Caco-2 (cell line): Measurements from ENCODE around the gene MYO7B. TPM values are rescaled to one million over a fixed set of nuclear protein-coding genes. Genes with fewer than 3 reads are reported as not detected.

Experiments
- BruUV-seq: library from RNA; stranded (reverse); fragments of 400-500 nt; replicated peaks from 2 replicates; lab custom pipeline; 2021; lab: Mats Ljungman, UMichigan
- CTCF ChIA-PET: fragments of 300-600 bp; sonication (Branson Sonifier 250); formaldehyde crosslinking; loops from one replicate; lab custom pipeline; 2022; ENCODE audit warnings: antibody characterized with exemption; lab: Charles Lee
- POLR2A ChIA-PET: fragments of 300-600 bp; sonication (Branson Sonifier 250); formaldehyde crosslinking; loops from one replicate; lab custom pipeline; 2022; ENCODE audit warnings: antibody characterized with exemption; lab: Charles Lee
- DNase-seq, 2 experiments: peaks; one replicate each; pipeline versions ENCODE4 v3.0.0 to v3.0.0-alpha.2; 2020 to 2022
- H3K27me3 ChIP-seq: replicated peaks from 2 replicates; pipeline ENCODE4 v1.6.0; 2011; ENCODE audit warnings: low read length; ENCODE audit not compliant: control insufficient read depth, insufficient read depth
- H3K36me3 ChIP-seq: 2 replicates; pipeline ENCODE4 v1.5.1; 2011; ENCODE audit warnings: low read length; ENCODE audit not compliant: control insufficient read depth, insufficient read depth
- H3K4me1 ChIP-seq: fragments of 250-450 bp; sonication (Bioruptor Pico); 2 replicates; pipeline ENCODE4 v1.5.1; 2020; ENCODE audit warnings: mild to moderate bottlenecking
- H3K4me3 ChIP-seq: 2 replicates; pipeline ENCODE4 v1.5.1; 2011; ENCODE audit warnings: low read depth, mild to moderate bottlenecking, control low read depth, low read length
- H3K9me3 ChIP-seq: fragments of 250-450 bp; sonication (Bioruptor Pico); 2 replicates; pipeline ENCODE4 v1.5.1; 2020; ENCODE audit warnings: mild to moderate bottlenecking, moderate library complexity
- H3K27ac Mint-ChIP-seq: one replicate; pipeline ENCODE4 v1.8.0; 2022; ENCODE audit warnings: mixed read lengths; ENCODE audit not compliant: unreplicated experiment
- H3K27me3 Mint-ChIP-seq: one replicate; pipeline ENCODE4 v1.8.0; 2022; ENCODE audit warnings: mixed read lengths; ENCODE audit not compliant: insufficient read depth, unreplicated experiment
- H3K36me3 Mint-ChIP-seq: one replicate; pipeline ENCODE4 v1.8.0; 2022; ENCODE audit warnings: mild to moderate bottlenecking, mixed read lengths; ENCODE audit not compliant: insufficient read depth, unreplicated experiment
- H3K4me1 Mint-ChIP-seq: one replicate; pipeline ENCODE4 v1.8.0; 2022; ENCODE audit warnings: low read depth, mixed read lengths; ENCODE audit not compliant: unreplicated experiment
- H3K4me3 Mint-ChIP-seq: one replicate; pipeline ENCODE4 v1.8.0; 2022; ENCODE audit warnings: mild to moderate bottlenecking, moderate library complexity, mixed read lengths; ENCODE audit not compliant: unreplicated experiment
- H3K9me3 Mint-ChIP-seq: one replicate; pipeline ENCODE4 v1.8.0; 2022; ENCODE audit warnings: mixed read lengths; ENCODE audit not compliant: unreplicated experiment
- CTCF ChIP-seq, 2 experiments: fragments of 200-600 bp in 1 of 2; IDR thresholded peaks; 1 replicate in 1 of 2; 2 replicates in 1 of 2; pipeline versions ENCODE4 v1.5.1 to v1.8.0; 2011 to 2022; ENCODE audit warnings: antibody characterized with exemption in 1 of 2, control low read depth in 1 of 2, inconsistent platforms in 1 of 2, low read depth in 1 of 2, low read length in 1 of 2, mild to moderate bottlenecking in 1 of 2, moderate library complexity in 1 of 2; ENCODE audit not compliant: insufficient read depth in 1 of 2, severe bottlenecking in 1 of 2, unreplicated experiment in 1 of 2
- intact Hi-C: fragments of 100-400 bp; cut with micrococcal nuclease; formaldehyde crosslinking; loops from one replicate; pipeline ENCODE4 v1.10.0; 2022; ENCODE audit not compliant: unreplicated experiment
- total RNA-seq: library from RNA; stranded (reverse); gene quantifications from 2 replicates; pipeline ENCODE4 v1.2.3, GENCODE V29; 2022

The MYO7B gene
- total RNA-seq, 1 experiment from 2014 or later: 0.27 TPM

GRCh38 chr2:127645395-127646291 is 110.2 kb downstream of the MYO7B start, which contains the start of gene GPR17:
Gene GPR17, plus strand, starts transcription at chr2:127646153. Its CDS starts 4,583 bp downstream, at chr2:127650736.
- no peak within 1 kb of the TSS for H3K27ac Mint-ChIP-seq

GRCh38 chr2:127646487-127647241 is 111.2 kb downstream of the MYO7B start:
- H3K4me1 ChIP-seq: peaks cover 11% of the 10 kb centered on the region
- Mint-ChIP-seq H3K9me3 (no peaks in the 10 kb centered on the region), H3K4me3 (no peak overlapping the region), H3K4me1 (no peaks in the 10 kb centered on the region), H3K27ac (no peak overlapping the region), H3K27me3 (no peaks in the 10 kb centered on the region), H3K36me3 (no peaks in the 10 kb centered on the region)
- H3K36me3 ChIP-seq: no peaks in the 10 kb centered on the region
- TF ChIP-seq CTCF (IDR thresholded peaks at IDR 0.05; ENCODE audit: insufficient read depth in 1 of 2, low read depth in 1 of 2, low read length in 1 of 2, severe bottlenecking in 1 of 2, unreplicated experiment in 1 of 2): no peak
- no peak for DNase-seq
- BruUV-seq: no TSS peak
- H3K9me3 ChIP-seq: no peaks in the 10 kb centered on the region
- H3K27me3 ChIP-seq: no peaks in the 10 kb centered on the region
- H3K4me3 ChIP-seq: no peak overlapping the region
- CTCF ChIA-PET: no interaction called here
- intact Hi-C loops: no loop called here
- POLR2A ChIA-PET: no interaction called here

More at GRCh38 chr2:127645395-127646291, 110.2 kb downstream of the MYO7B start, which contains the start of gene GPR17:
- Histone ChIP-seq H3K4me1 (peaks cover 11% of the 10 kb centered on the region), H3K27me3 (no peaks in the 10 kb centered on the region), H3K4me3 (no peak within 1 kb of the TSS), H3K36me3 (no peaks in the 10 kb centered on the region), H3K9me3 (no peaks in the 10 kb centered on the region)
- Mint-ChIP-seq H3K4me3 (no peak within 1 kb of the TSS), H3K36me3 (no peaks in the 10 kb centered on the region), H3K4me1 (no peaks in the 10 kb centered on the region), H3K27me3 (no peaks in the 10 kb centered on the region), H3K9me3 (no peaks in the 10 kb centered on the region)
- intact Hi-C loops: no loop called here
- ChIA-PET POLR2A (no interaction called here), CTCF (no interaction called here)
- DNase-seq: no peak
- BruUV-seq: no TSS peak
- no peak for TF ChIP-seq CTCF (IDR thresholded peaks at IDR 0.05; ENCODE audit: insufficient read depth in 1 of 2, low read depth in 1 of 2, low read length in 1 of 2, severe bottlenecking in 1 of 2, unreplicated experiment in 1 of 2)
